ENCODE data around the gene C11orf52.

- TF ChIP-seq TAF1 (IDR thresholded peaks at IDR 0.05; ENCODE audit: low read depth, low read length) (no peak), SP2 (IDR thresholded peaks at IDR 0.05; ENCODE audit: low read length) (no peak), SP4 (IDR thresholded peaks at IDR 0.05; ENCODE audit: low read length) (no peak), CTCF (IDR thresholded peaks at IDR 0.05; ENCODE audit: control extremely low read depth in 1 of 3, insufficient read depth in 1 of 3, low read depth in 1 of 3, low read length in 3 of 3) (no peak), JUND (IDR thresholded peaks at IDR 0.05; ENCODE audit: low read length) (no peak), JUN (IDR thresholded peaks at IDR 0.05; ENCODE audit: low read depth, low read length) (no peak), MAX (IDR thresholded peaks at IDR 0.05) (no peak), USF2 (IDR thresholded peaks at IDR 0.05; ENCODE audit: low read length) (no peak), KDM4A (IDR thresholded peaks at IDR 0.05; ENCODE audit: low read depth, low read length, severe bottlenecking) (no peak), GABPA (IDR thresholded peaks at IDR 0.05; ENCODE audit: borderline replicate concordance, insufficient read depth, low read length) (no peak), E2F6 (IDR thresholded peaks at IDR 0.05) (no peak), TCF12 (IDR thresholded peaks at IDR 0.05; ENCODE audit: low read depth, low read length) (no peak), TEAD4 (IDR thresholded peaks at IDR 0.05; ENCODE audit: low read depth, low read length) (no peak), EP300 (IDR thresholded peaks at IDR 0.05; ENCODE audit: borderline replicate concordance in 1 of 2, low read depth in 2 of 2, low read length in 2 of 2) (no peak)
These were observed 57.5 kb downstream of the C11orf52 start for GRCh38 chr11:111976119-111976766.
